Measurements from ENCODE around the gene EXOC6B.

EXOC6B gene

GRCh38 chr2:72389447-72389846, 436.4 kb downstream of the EXOC6B start:
- peaks cover 16% of the 10 kb centered on the region for H3K9me3 Mint-ChIP-seq
- no peaks in the 10 kb centered on the region for H3K36me3 Mint-ChIP-seq (ENCODE audit: low read depth)
- H3K27me3 Mint-ChIP-seq (ENCODE audit: low read depth): no peaks in the 10 kb centered on the region
- no peaks in the 10 kb centered on the region for H3K4me1 Mint-ChIP-seq (ENCODE audit: low read depth)
- H3K4me3 Mint-ChIP-seq: no peak overlapping the region
- no peak for DNase-seq (ENCODE audit: low spot score)
- no peak overlapping the region for H3K27ac Mint-ChIP-seq

- H3K9me3 Mint-ChIP-seq: peaks cover 16% of the 10 kb centered on the region
- H3K27ac Mint-ChIP-seq: no peak overlapping the region
- DNase-seq (ENCODE audit: low spot score): no peak
- no peak overlapping the region for H3K4me3 Mint-ChIP-seq
- no peaks in the 10 kb centered on the region for H3K4me1 Mint-ChIP-seq (ENCODE audit: low read depth)
- H3K27me3 Mint-ChIP-seq (ENCODE audit: low read depth): no peaks in the 10 kb centered on the region
- H3K36me3 Mint-ChIP-seq (ENCODE audit: low read depth): no peaks in the 10 kb centered on the region
These were observed 437.6 kb downstream of the EXOC6B start for GRCh38 chr2:72388263-72388662.

- H3K9me3 Mint-ChIP-seq: peaks cover 17% of the 10 kb centered on the region
- no peak for DNase-seq (ENCODE audit: low spot score)
- no peaks in the 10 kb centered on the region for H3K27me3 Mint-ChIP-seq (ENCODE audit: low read depth)
- no peaks in the 10 kb centered on the region for H3K36me3 Mint-ChIP-seq (ENCODE audit: low read depth)
- no peak overlapping the region for H3K27ac Mint-ChIP-seq
- H3K4me1 Mint-ChIP-seq (ENCODE audit: low read depth): no peaks in the 10 kb centered on the region
- H3K4me3 Mint-ChIP-seq: no peak overlapping the region
These were observed 439.5 kb downstream of the EXOC6B start for GRCh38 chr2:72386288-72386687.

- Mint-ChIP-seq H3K27me3 (ENCODE audit: low read depth) (no peaks in the 10 kb centered on the region), H3K4me1 (ENCODE audit: low read depth) (no peaks in the 10 kb centered on the region), H3K9me3 (peaks cover 7% of the 10 kb centered on the region), H3K36me3 (ENCODE audit: low read depth) (no peaks in the 10 kb centered on the region), H3K27ac (no peak overlapping the region), H3K4me3 (no peak overlapping the region)
- no peak for DNase-seq (ENCODE audit: low spot score)
These were observed 447.0 kb downstream of the EXOC6B start for GRCh38 chr2:72378753-72379348.

GRCh38 chr2:72367530-72368225, 458.2 kb downstream of the EXOC6B start:
- H3K36me3 Mint-ChIP-seq (ENCODE audit: low read depth): no peaks in the 10 kb centered on the region
- peaks cover 10% of the 10 kb centered on the region for H3K9me3 Mint-ChIP-seq
- H3K4me3 Mint-ChIP-seq: no peak overlapping the region
- no peaks in the 10 kb centered on the region for H3K27me3 Mint-ChIP-seq (ENCODE audit: low read depth)
- no peak overlapping the region for H3K27ac Mint-ChIP-seq
- no peaks in the 10 kb centered on the region for H3K4me1 Mint-ChIP-seq (ENCODE audit: low read depth)
- DNase-seq (ENCODE audit: low spot score): no peak

- H3K4me1 Mint-ChIP-seq (ENCODE audit: low read depth): no peaks in the 10 kb centered on the region
- no peak overlapping the region for H3K27ac Mint-ChIP-seq
- H3K27me3 Mint-ChIP-seq (ENCODE audit: low read depth): no peaks in the 10 kb centered on the region
- no peak overlapping the region for H3K4me3 Mint-ChIP-seq
- no peaks in the 10 kb centered on the region for H3K9me3 Mint-ChIP-seq
- DNase-seq (ENCODE audit: low spot score): no peak
- H3K36me3 Mint-ChIP-seq (ENCODE audit: low read depth): no peaks in the 10 kb centered on the region
These were observed 462.4 kb downstream of the EXOC6B start for GRCh38 chr2:72363406-72363805.

GRCh38 chr2:72362733-72363132, 463.1 kb downstream of the EXOC6B start:
- no peaks in the 10 kb centered on the region for H3K9me3 Mint-ChIP-seq
- no peak for DNase-seq (ENCODE audit: low spot score)
- no peaks in the 10 kb centered on the region for H3K36me3 Mint-ChIP-seq (ENCODE audit: low read depth)
- H3K4me1 Mint-ChIP-seq (ENCODE audit: low read depth): no peaks in the 10 kb centered on the region
- no peak overlapping the region for H3K4me3 Mint-ChIP-seq
- H3K27me3 Mint-ChIP-seq (ENCODE audit: low read depth): no peaks in the 10 kb centered on the region
- H3K27ac Mint-ChIP-seq: no peak overlapping the region

GRCh38 chr2:72361521-72361920, 464.3 kb downstream of the EXOC6B start:
- no peak overlapping the region for H3K27ac Mint-ChIP-seq
- H3K4me1 Mint-ChIP-seq (ENCODE audit: low read depth): no peaks in the 10 kb centered on the region
- H3K36me3 Mint-ChIP-seq (ENCODE audit: low read depth): no peaks in the 10 kb centered on the region
- H3K4me3 Mint-ChIP-seq: no peak overlapping the region
- no peaks in the 10 kb centered on the region for H3K27me3 Mint-ChIP-seq (ENCODE audit: low read depth)
- no peaks in the 10 kb centered on the region for H3K9me3 Mint-ChIP-seq
- DNase-seq (ENCODE audit: low spot score): no peak

- DNase-seq (ENCODE audit: low spot score): no peak
- H3K4me3 Mint-ChIP-seq: no peak overlapping the region
- H3K4me1 Mint-ChIP-seq (ENCODE audit: low read depth): no peaks in the 10 kb centered on the region
- no peak overlapping the region for H3K27ac Mint-ChIP-seq
- H3K9me3 Mint-ChIP-seq: no peaks in the 10 kb centered on the region
- H3K27me3 Mint-ChIP-seq (ENCODE audit: low read depth): no peaks in the 10 kb centered on the region
- H3K36me3 Mint-ChIP-seq (ENCODE audit: low read depth): no peaks in the 10 kb centered on the region
These were observed 464.8 kb downstream of the EXOC6B start for GRCh38 chr2:72361042-72361441.

- H3K4me1 Mint-ChIP-seq (ENCODE audit: low read depth): no peaks in the 10 kb centered on the region
- no peaks in the 10 kb centered on the region for H3K27me3 Mint-ChIP-seq (ENCODE audit: low read depth)
- no peak for DNase-seq (ENCODE audit: low spot score)
- no peak overlapping the region for H3K4me3 Mint-ChIP-seq
- no peak overlapping the region for H3K27ac Mint-ChIP-seq
- no peaks in the 10 kb centered on the region for H3K9me3 Mint-ChIP-seq
- H3K36me3 Mint-ChIP-seq (ENCODE audit: low read depth): no peaks in the 10 kb centered on the region
These were observed 475.0 kb downstream of the EXOC6B start for GRCh38 chr2:72350852-72351251.

- H3K4me1 Mint-ChIP-seq (ENCODE audit: low read depth): no peaks in the 10 kb centered on the region
- peaks cover 6% of the 10 kb centered on the region for H3K9me3 Mint-ChIP-seq
- no peak overlapping the region for H3K4me3 Mint-ChIP-seq
- no peaks in the 10 kb centered on the region for H3K36me3 Mint-ChIP-seq (ENCODE audit: low read depth)
- DNase-seq (ENCODE audit: low spot score): no peak
- no peak overlapping the region for H3K27ac Mint-ChIP-seq
- no peaks in the 10 kb centered on the region for H3K27me3 Mint-ChIP-seq (ENCODE audit: low read depth)
These were observed 476.8 kb downstream of the EXOC6B start for GRCh38 chr2:72349016-72349415.

GRCh38 chr2:72347081-72347480, 478.8 kb downstream of the EXOC6B start:
- H3K36me3 Mint-ChIP-seq (ENCODE audit: low read depth): no peaks in the 10 kb centered on the region
- DNase-seq (ENCODE audit: low spot score): no peak
- H3K4me1 Mint-ChIP-seq (ENCODE audit: low read depth): no peaks in the 10 kb centered on the region
- no peak overlapping the region for H3K27ac Mint-ChIP-seq
- no peaks in the 10 kb centered on the region for H3K27me3 Mint-ChIP-seq (ENCODE audit: low read depth)
- peaks cover 8% of the 10 kb centered on the region for H3K9me3 Mint-ChIP-seq
- H3K4me3 Mint-ChIP-seq: no peak overlapping the region

- H3K27ac Mint-ChIP-seq: no peak overlapping the region
These were observed 484.2 kb downstream of the EXOC6B start for GRCh38 chr2:72341639-72342038.

GRCh38 chr2:72340665-72341064, 485.2 kb downstream of the EXOC6B start:
- Mint-ChIP-seq H3K27me3 (ENCODE audit: low read depth) (no peaks in the 10 kb centered on the region), H3K9me3 (peaks cover 11% of the 10 kb centered on the region), H3K4me1 (ENCODE audit: low read depth) (no peaks in the 10 kb centered on the region), H3K27ac (no peak overlapping the region), H3K4me3 (no peak overlapping the region), H3K36me3 (ENCODE audit: low read depth) (no peaks in the 10 kb centered on the region)
- DNase-seq (ENCODE audit: low spot score): no peak

More at GRCh38 chr2:72341639-72342038, 484.2 kb downstream of the EXOC6B start:
- Mint-ChIP-seq H3K27me3 (ENCODE audit: low read depth) (no peaks in the 10 kb centered on the region), H3K9me3 (peaks cover 11% of the 10 kb centered on the region), H3K4me3 (no peak overlapping the region), H3K36me3 (ENCODE audit: low read depth) (no peaks in the 10 kb centered on the region), H3K4me1 (ENCODE audit: low read depth) (no peaks in the 10 kb centered on the region)
- no peak for DNase-seq (ENCODE audit: low spot score)

GRCh38 chr2:72338076-72338475, 487.8 kb downstream of the EXOC6B start:
- Mint-ChIP-seq H3K9me3 (peaks cover 4% of the 10 kb centered on the region), H3K27me3 (ENCODE audit: low read depth) (no peaks in the 10 kb centered on the region), H3K27ac (no peak overlapping the region), H3K4me3 (no peak overlapping the region), H3K4me1 (ENCODE audit: low read depth) (no peaks in the 10 kb centered on the region), H3K36me3 (ENCODE audit: low read depth) (no peaks in the 10 kb centered on the region)
- DNase-seq (ENCODE audit: low spot score): no peak
